Measurements from ENCODE around the gene P3H1.

P3H1 gene

DNA sequence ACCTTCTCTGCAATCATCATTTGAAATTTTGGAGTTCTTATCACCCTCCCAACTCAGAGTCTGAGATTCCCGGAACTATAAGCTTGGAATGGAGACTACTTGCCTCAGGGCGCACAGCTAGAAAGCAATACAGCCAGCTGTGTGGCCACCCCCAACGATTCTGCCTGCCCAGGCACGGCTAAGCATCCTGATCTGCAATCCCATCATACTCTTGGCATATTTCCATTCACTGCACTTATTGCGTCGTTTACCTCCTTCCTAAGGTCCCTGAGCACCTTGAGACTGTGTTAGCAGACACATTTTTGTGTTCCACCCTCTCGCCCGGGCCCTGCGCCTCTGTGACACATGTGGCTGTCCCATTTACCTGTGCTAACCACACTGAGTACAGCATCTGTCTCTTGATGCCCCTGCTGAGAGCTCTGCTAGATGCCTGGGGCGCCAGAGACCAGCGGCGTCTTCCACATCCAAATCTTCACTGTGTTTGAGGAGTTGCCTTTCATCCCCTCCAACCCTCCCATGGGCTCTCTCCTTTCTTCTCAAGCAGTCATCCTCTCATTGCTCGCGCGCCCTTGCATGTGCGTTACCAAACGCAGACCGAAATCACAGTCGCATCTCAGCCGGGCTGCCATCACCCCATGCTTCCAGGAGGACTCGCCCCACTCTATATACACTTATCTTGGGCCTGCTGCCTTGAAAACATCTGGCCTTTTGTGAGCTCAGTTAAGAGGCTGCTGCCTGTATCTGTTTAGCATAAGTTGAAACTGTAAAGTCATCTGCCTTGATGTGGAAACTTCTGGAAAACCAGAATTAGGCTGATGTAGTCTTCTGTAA, 23.3 kb downstream of the P3H1 start:
- DNase-seq = no peak

DNA sequence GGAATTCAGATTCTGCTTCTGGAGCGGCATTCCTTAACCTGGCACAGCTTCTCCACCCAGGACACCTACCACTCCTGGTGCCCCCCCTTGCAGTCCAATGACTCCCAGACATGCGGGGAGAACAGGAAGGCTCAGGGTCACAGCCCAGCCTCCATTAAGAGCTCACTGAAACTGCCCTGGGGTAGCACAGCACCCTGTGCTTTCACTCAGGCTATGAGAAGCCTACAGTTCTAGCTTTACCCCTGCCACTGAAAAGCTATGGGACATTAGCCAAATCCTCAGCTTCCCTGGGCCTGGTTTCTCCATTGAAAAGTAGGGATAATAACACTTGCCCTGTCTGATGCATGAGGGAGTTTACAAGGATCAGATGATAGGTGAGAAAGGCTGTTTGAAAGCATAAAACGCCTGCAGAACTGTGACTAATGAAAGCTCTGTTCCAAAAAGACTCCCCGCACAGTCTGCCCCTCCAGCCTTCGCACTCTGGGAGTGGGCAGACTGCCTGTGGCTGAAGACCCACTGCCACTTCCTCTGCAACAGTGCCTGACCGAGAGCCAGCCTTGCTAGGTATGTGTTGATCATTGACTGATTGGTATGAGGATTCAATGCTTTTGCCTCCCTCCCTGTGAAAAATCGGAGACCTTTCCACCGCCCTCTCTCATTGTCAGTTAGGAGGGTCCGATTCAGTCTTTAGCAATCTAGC, 24.1 kb downstream of the P3H1 start:
- DNase-seq = no peak

- no peak for DNase-seq
Measured at GRCh38 chr1:42742141-42742540, 24.7 kb downstream of the P3H1 start.

DNA sequence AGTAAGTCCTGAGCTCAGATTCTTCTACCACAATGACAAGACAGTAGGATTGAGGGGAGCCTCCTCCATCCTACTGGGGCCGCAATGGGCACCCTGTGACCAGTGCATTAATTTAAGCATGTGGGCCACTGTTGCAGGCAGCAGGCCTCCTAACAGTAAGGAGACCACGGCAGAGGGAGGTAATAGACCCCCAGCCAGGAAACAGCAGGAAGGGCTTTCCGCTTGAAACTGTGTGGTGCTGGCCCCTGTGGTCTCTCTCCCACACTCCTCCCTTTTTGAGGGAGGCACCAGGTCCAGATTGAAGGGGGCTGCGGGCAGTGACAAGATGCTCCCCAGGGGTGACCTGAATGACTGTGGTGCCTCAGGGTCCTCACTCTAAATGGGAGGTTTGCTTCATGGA, 25.1 kb downstream of the P3H1 start:
- DNase-seq = no peak

DNA sequence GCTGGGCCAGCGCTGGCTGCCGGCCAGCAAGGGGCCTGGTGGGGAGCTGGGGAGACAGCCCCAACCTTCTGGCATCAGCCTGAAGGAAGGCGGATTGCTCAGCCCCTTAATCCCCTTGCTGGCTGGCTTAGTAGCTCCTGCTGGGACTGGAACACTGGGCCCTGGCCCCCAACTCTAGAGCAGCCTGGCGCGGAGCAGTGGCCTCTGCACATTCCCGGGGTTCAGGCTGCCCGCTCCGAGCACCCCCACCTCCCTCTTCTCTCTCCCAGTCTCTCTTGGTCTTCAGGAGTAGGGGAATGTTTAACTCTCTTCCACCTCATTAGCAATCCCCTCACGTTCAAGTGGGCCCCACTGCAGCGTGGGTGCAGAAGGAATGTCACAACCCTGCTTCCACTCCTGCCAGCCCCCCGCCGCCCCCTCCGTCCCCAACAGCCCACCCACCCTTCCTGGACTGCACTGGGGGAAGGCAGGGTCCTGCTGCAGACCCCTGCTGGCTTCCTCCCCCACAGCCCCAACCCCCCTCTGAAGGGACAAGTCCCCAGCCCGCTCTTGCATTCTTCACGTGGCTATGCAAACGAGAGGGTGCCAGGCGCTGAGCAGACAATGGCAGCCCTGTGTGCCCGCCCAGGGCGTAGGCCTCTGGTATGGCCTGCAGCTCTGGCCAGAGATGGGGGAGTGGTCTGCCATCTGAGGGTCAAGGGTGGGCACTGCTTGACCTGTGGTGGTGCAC, 25.8 kb downstream of the P3H1 start:
- DNase-seq = no peak

DNA sequence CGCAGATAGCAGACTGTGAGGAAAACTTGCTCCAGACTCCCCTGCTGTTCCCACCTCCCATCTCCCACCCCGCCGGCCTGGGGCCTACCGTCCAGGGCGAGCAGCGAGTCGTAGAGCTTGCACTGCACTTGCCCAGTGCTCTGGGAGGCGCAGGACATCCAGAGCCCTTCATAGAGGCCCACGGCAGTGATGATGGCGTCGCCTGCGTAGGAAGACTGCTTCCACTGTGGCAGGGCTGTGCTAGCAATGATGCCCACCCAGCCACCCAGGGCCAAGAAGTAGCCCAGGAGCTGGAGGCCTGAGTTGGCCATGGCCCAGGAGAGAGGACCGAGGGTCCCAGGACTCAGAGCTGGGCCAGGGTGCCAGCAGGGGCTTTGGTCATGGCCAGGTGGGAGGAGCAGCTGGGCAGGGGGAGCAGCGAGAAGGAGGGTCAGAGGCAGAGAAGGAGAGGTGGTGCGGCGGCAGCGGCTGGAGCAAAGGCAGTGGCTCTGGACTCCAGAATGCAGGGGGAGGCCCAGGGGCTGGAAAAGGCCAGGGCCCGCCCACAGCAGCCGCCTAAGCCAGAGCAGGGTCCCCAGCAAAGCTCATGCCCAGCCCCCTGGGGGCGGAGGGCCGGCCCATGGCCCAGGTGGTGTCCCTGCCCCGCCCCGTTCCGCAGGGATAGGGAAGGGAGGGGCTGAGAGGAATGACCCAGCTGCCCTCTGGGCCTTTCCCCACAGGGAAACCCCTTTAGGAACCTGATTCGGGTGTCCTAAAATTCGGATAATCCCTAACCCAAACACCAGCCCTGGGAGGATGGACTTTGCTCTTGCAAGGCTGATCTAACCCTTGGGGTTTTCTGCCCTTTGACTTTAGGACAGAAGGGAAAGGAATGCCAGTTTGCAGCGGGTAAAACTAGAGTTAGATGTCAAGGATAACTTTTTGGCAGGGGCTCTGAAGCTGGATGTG, 26.8 kb downstream of the P3H1 start, which contains the start of gene CLDN19:
Gene CLDN19 (minus strand): TSS at position 484 of the 948 bp plus-strand sequence. CDS start 173 bp downstream, at position 311.
- DNase-seq = no peak

GRCh38 chr1:42738678-42739226, 28.1 kb downstream of the P3H1 start:
- DNase-seq = no peak

GRCh38 chr1:42737986-42738677, 28.7 kb downstream of the P3H1 start:
- DNase-seq = no peak

GRCh38 chr1:42737257-42737656, 29.6 kb downstream of the P3H1 start:
- DNase-seq = no peak

GRCh38 chr1:42736571-42737200, 30.1 kb downstream of the P3H1 start:
- no peak for DNase-seq

DNA sequence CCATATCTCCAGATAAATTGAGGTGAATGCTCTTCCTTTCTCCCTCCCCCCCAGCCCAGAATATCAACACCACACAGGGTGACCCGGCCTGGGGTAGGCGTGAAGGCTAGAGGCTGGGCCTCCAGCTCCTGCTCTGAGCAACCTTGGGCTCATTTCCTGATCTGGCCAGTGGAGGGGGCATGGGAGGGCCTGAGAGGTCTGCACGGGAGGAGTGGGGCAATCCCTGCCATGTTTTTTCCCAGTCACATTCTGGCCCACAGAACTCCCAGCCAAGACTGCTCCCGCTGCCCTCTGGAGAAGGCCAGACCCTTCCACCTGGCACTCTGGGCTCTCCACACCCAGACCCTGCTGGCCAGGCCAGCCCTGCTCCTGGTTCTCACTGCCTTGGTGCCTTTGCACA, 30.7 kb downstream of the P3H1 start:
- DNase-seq = no peak

DNA sequence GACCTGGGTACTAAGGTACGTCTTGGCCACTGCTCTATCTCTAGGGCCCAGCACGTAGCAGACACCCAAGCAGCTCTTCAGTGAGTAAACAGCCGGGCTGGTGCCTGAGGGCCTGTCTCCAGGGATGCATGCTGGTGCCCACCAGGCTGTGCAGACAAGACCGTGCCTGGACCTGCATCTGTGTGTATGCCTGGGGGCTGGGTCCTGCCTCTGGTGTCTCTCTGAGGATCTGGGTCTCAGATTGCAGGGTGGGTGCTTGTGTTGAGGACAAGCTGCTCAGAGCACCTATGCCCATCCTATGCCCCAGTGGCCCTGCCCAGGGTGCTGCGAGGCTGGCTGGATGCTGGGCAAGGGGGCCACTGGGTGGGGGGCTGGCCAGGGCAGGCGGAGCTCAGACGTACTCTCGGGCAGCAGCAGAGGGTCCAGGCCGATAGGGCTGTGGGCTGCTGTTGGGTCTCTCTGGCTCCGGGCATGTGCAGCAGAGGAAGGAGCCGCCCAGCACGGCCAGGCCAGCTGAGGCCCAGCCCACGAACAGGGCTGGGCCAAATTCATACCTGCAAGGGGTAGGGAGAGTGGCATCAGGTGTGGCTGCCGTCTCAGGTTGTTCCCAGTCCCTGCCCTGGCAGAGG, 31.2 kb downstream of the P3H1 start:
- no peak for DNase-seq

DNA sequence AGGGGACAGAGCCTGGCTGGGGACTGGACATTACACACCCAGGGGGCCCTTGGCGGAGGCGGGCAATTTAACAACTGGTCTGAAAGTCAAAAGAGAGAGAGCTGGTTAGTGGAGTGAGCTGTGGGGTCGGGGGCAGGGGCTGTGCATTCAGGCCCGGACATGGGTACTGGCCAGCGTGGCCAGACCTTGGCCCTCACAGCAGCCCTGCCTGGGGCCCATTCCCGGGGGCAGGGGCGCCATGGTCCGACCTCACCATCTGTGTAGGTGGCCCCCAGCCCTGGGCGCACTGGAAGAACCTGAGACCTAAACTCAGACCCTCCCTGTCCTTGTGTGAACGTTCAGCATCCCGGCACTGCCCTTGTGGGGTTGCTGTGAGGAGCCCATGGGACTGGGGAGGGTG, 31.8 kb downstream of the P3H1 start:
- DNase-seq = no peak

- DNase-seq = no peak
Measured at GRCh38 chr1:42734201-42735035, 32.4 kb downstream of the P3H1 start.

- no peak for DNase-seq
Measured at GRCh38 chr1:42733415-42734200, 33.2 kb downstream of the P3H1 start.

DNA sequence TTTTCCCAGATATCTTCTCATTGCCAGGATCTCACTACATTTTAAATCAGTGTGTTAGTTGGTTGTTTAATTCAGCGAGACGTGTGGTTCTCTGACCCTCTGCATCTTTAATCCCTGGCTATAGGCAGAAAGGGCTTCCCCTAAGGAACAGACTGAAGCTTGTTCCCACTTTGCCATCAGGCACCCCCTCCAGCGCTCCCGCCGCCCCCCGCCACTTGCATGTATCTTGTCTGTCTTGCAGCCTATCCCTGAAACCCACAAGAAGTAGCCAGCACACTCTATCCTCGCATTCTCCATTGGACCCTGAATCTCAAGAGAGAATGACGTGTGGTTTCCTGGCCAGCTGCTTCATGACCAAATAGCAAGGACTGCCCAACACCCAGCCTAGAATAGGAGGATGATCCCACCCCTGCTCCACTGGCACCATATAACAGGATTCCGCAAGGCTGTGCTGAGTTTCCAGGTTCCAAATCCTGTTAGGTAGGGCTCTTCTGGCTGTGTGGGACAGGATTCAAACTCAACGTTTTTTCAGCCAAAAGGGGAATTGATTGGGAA, 34.6 kb downstream of the P3H1 start:
- no peak for DNase-seq

GRCh38 chr1:42731585-42731984, 35.2 kb downstream of the P3H1 start:
- no peak for DNase-seq

GRCh38 chr1:42730988-42731387, 35.8 kb downstream of the P3H1 start:
- DNase-seq = no peak

Measured in NK-92 treated with Interleukin-12 subunit alpha and Interleukin-12 subunit beta, amount 100 ng/mL, for 24 hours (cell line).